Measurements from ENCODE around the gene ZBTB4. TPM values are rescaled to one million over a fixed set of nuclear protein-coding genes. Genes with fewer than 3 reads are reported as not detected.

The ZBTB4 gene
- total and polyA plus RNA-seq, 9 of the 15 experiments (the other 6 are each of a cell fraction or from before 2014, with no cell fraction given), result 0.92 to 6.9 (median 3.3) TPM

GRCh38 chr17:7427549-7427948 is 51.9 kb downstream of the ZBTB4 start (continued):
- TF ChIP-seq UBTF (IDR thresholded peaks at IDR 0.05; ENCODE audit: borderline replicate concordance in 1 of 2, low read depth in 2 of 2, low read length in 2 of 2) (no peak), USF2 (CRISPR knock-in tag; IDR thresholded peaks at IDR 0.05) (no peak), KDM5B (IDR thresholded peaks at IDR 0.05; ENCODE audit: insufficient replicate concordance, low read depth, low read length) (no peak), PREB (CRISPR knock-in tag; IDR thresholded peaks at IDR 0.05) (no peak), ELK1 (CRISPR knock-in tag; IDR thresholded peaks at IDR 0.05) (no peak), ZNF384 (IDR thresholded peaks at IDR 0.05; ENCODE audit: low read depth, low read length) (no peak)
